PC-3 (cell line): ENCODE data around the gene KLK8. TPM values are rescaled to one million over a fixed set of nuclear protein-coding genes. Genes with fewer than 3 reads are reported as not detected.

ENCODE experiments used
- ATAC-seq: fragments of 200-7000 bp; cut with Tn5 transposase; 2 replicates; pipeline ENCODE4 v1.9.1; 2020; ENCODE audit warnings: mild to moderate bottlenecking, moderate library complexity
- BruUV-seq: library from RNA; stranded (reverse); fragments of 400-500 nt; replicated peaks from 2 replicates; lab custom pipeline; 2021; lab: Mats Ljungman, UMichigan
- CTCF ChIA-PET: fragments of 300-600 bp; sonication (Branson Sonifier 250); formaldehyde crosslinking; loops from one replicate; lab custom pipeline; 2022; ENCODE audit warnings: antibody characterized with exemption; lab: Charles Lee
- POLR2A ChIA-PET: fragments of 300-600 bp; sonication (Branson Sonifier 250); formaldehyde crosslinking; loops from one replicate; lab custom pipeline; 2022; ENCODE audit warnings: antibody characterized with exemption; ENCODE audit not compliant: unreplicated experiment; lab: Charles Lee
- DNase-seq: peaks from one replicate; pipeline ENCODE4 v3.0.0-alpha.2; 2015
- H2AFZ ChIP-seq: fragments of 300-600 bp; sonication (generic); 2 replicates; pipeline ENCODE4 v1.6.0; 2016; ENCODE audit warnings: antibody characterized with exemption, low read length
- H3F3A ChIP-seq: fragments of 300-600 bp; sonication (generic); one replicate; pipeline ENCODE4 v1.6.0; 2017; ENCODE audit warnings: antibody characterized with exemption, low read length, control low read depth, mild to moderate bottlenecking; ENCODE audit not compliant: unreplicated experiment
- H3K27ac ChIP-seq: fragments of 300-600 bp; sonication (generic); 2 replicates; pipeline ENCODE4 v1.5.1; 2016; ENCODE audit warnings: mild to moderate bottlenecking, low read length
- H3K27me3 ChIP-seq: fragments of 300-600 bp; sonication (generic); 2 replicates; pipeline ENCODE4 v1.6.1; 2016; ENCODE audit warnings: low read length, mixed read lengths
- H3K36me3 ChIP-seq: fragments of 300-600 bp; sonication (generic); 2 replicates; pipeline ENCODE4 v1.6.1; 2016; ENCODE audit warnings: low read depth, mixed run types, low read length, mixed read lengths
- H3K4me1 ChIP-seq: fragments of 300-600 bp; sonication (generic); 2 replicates; pipeline ENCODE4 v1.5.1; 2016; ENCODE audit warnings: low read length; ENCODE audit not compliant: insufficient read depth
- H3K4me2 ChIP-seq: fragments of 300-600 bp; sonication (generic); 2 replicates; pipeline ENCODE4 v1.6.0; 2016; ENCODE audit warnings: low read length
- H3K4me3 ChIP-seq: fragments of 300-600 bp; sonication (generic); 2 replicates; pipeline ENCODE4 v1.5.1; 2016; ENCODE audit warnings: mild to moderate bottlenecking, low read length, mixed read lengths
- H3K79me2 ChIP-seq: fragments of 300-600 bp; sonication (generic); 2 replicates; pipeline ENCODE4 v1.6.1; 2017; ENCODE audit warnings: low read length, mixed read lengths
- H3K9ac ChIP-seq: fragments of 300-600 bp; sonication (generic); 2 replicates; pipeline ENCODE4 v1.6.0; 2016; ENCODE audit warnings: mild to moderate bottlenecking, low read length
- H3K9me2 ChIP-seq: fragments of 300-600 bp; sonication (generic); replicated peaks from 2 replicates; pipeline ENCODE4 v1.6.1; 2016; ENCODE audit warnings: mixed run types, low read length, mixed read lengths
- H3K9me3 ChIP-seq: fragments of 300-600 bp; sonication (generic); 2 replicates; pipeline ENCODE4 v1.6.1; 2016; ENCODE audit warnings: low read length, mixed read lengths
- H4K20me1 ChIP-seq: fragments of 300-600 bp; sonication (generic); 2 replicates; pipeline ENCODE4 v1.6.1; 2016; ENCODE audit warnings: low read length, mixed read lengths
- CTCF ChIP-seq: fragments of 300-600 bp; sonication (generic); conservative IDR thresholded peaks from 2 replicates; pipeline ENCODE4 v1.5.1; 2017; ENCODE audit warnings: antibody characterized with exemption, low read depth, mild to moderate bottlenecking, low read length
- EZH2 ChIP-seq: fragments of 300-600 bp; sonication (generic); IDR thresholded peaks from one replicate; pipeline ENCODE4 v1.6.1; 2017; ENCODE audit warnings: antibody characterized with exemption, mild to moderate bottlenecking, low read length; ENCODE audit not compliant: unreplicated experiment
- EZH2phosphoT487 ChIP-seq: fragments of 300-600 bp; sonication (generic); IDR thresholded peaks from 2 replicates; pipeline ENCODE4 v1.6.1; 2018; ENCODE audit warnings: mild to moderate bottlenecking, antibody characterized with exemption, low read length, borderline replicate concordance
- intact Hi-C: fragments of 100-400 bp; cut with micrococcal nuclease; formaldehyde crosslinking; loops from 2 replicates; pipeline ENCODE4 v1.9.0; 2023
- total RNA-seq: library from RNA; depleted of rRNA; stranded (reverse); fragments of >200 nt; gene quantifications from 2 replicates; pipeline ENCODE4 v1.2.3, GENCODE V29; 2014

Gene KLK8
- total RNA-seq, 1 experiment from 2014 or later, result 2.3 TPM

GRCh38 chr19:50982186-50982585 is 19.2 kb downstream of the KLK8 start:
- no peaks in the 10 kb centered on the region for H4K20me1 ChIP-seq
- ChIA-PET POLR2A (no interaction called here), CTCF (no interaction called here)
- intact Hi-C loops, result no loop called here
- no TSS peak for BruUV-seq
- H3K27me3 ChIP-seq, result no peaks in the 10 kb centered on the region
- no peaks in the 10 kb centered on the region for H3F3A ChIP-seq
- H3K9me3 ChIP-seq, result no peaks in the 10 kb centered on the region
- TF ChIP-seq EZH2, result no peak
- TF ChIP-seq EZH2phosphoT487, result no peak
- no peak for TF ChIP-seq CTCF
- no peak overlapping the region for H3K9ac ChIP-seq
- no peak overlapping the region for H2AFZ ChIP-seq
- no peak overlapping the region for H3K27ac ChIP-seq
- H3K4me2 ChIP-seq, result no peak overlapping the region
- no peak overlapping the region for H3K4me3 ChIP-seq
- DNase-seq, result no peak
- peak; percentile 23; the same call in 1 of the 2 replicates for ATAC-seq
- H3K9me2 ChIP-seq, result no peaks in the 10 kb centered on the region
- peaks cover 21% of the 10 kb centered on the region for H3K4me1 ChIP-seq
- no peaks in the 10 kb centered on the region for H3K79me2 ChIP-seq
- H3K36me3 ChIP-seq, result no peaks in the 10 kb centered on the region

DNA sequence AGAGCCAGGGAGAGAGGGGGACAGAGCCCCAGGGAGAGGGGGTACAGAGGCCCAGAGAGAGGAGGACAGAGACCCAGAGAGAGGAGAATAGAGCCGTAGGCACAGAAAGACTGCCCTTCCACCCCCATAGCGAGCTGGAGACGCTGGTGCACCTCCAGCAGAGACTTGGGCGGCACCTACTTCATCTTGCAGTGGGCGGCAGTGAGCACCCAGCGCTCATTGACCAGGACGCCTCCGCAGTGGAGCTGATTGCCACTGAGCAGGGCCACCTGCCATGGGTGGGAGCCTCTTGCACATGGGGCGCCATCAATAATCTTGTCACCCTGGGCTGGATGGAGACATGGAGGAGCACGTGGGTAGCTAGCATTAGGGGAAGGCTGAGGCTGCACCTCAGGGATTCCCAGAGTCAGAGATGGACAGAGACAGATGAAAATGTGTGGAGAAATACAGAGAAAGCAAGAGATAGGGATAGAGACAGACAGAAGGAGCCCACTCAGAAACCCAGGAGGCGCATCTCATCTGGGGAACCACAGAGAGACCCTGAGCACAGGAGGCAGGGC is 19.7 kb downstream of the KLK8 start:
- no TSS peak for BruUV-seq
- H3K4me2 ChIP-seq, result no peak overlapping the region
- TF ChIP-seq EZH2phosphoT487, result no peak
- no peak for TF ChIP-seq EZH2
- no peak for TF ChIP-seq CTCF

GRCh38 chr19:50980208-50980607 is 21.2 kb downstream of the KLK8 start:
- Histone ChIP-seq H3K4me3 (no peak overlapping the region), H3K36me3 (no peaks in the 10 kb centered on the region), H4K20me1 (no peaks in the 10 kb centered on the region), H2AFZ (no peak overlapping the region), H3K79me2 (no peaks in the 10 kb centered on the region), H3K9ac (no peak overlapping the region), H3K27ac (no peak overlapping the region), H3K27me3 (no peaks in the 10 kb centered on the region), H3K9me2 (no peaks in the 10 kb centered on the region), H3K4me2 (no peak overlapping the region), H3K9me3 (no peaks in the 10 kb centered on the region), H3K4me1 (peaks cover 28% of the 10 kb centered on the region), H3F3A (no peaks in the 10 kb centered on the region)
- intact Hi-C loops, result no loop called here
- CTCF ChIA-PET, result no interaction called here
- DNase-seq (no peak), ATAC-seq (no peak)
- BruUV-seq, result no TSS peak
- TF ChIP-seq EZH2phosphoT487 (no peak), EZH2 (no peak), CTCF (no peak)
- POLR2A ChIA-PET, result no interaction called here

More for the DNA sequence above, 19.7 kb downstream of the KLK8 start:
- ChIA-PET POLR2A (no interaction called here), CTCF (no interaction called here)
- H3K4me1 ChIP-seq, result peaks cover 21% of the 10 kb centered on the region
- H2AFZ ChIP-seq, result no peak overlapping the region
- no peaks in the 10 kb centered on the region for H3K9me3 ChIP-seq
- no peak overlapping the region for H3K9ac ChIP-seq
- H3K27me3 ChIP-seq, result no peaks in the 10 kb centered on the region
- H3K36me3 ChIP-seq, result no peaks in the 10 kb centered on the region
- no peak for DNase-seq
- H3K27ac ChIP-seq, result no peak overlapping the region
- intact Hi-C loops, result no loop called here
- H3F3A ChIP-seq, result no peaks in the 10 kb centered on the region
- H3K4me3 ChIP-seq, result no peak overlapping the region
- no peaks in the 10 kb centered on the region for H3K79me2 ChIP-seq
- no peak for ATAC-seq
- H3K9me2 ChIP-seq, result no peaks in the 10 kb centered on the region
- H4K20me1 ChIP-seq, result no peaks in the 10 kb centered on the region
